K562 (cell line): ENCODE results near the gene MEGF9.
A peak's percentile ranks its signal among the peaks of the same experiment; 100 is the strongest.

Experiments used
- TARDBP ChIP-seq: fragments of 450-650 bp; IDR thresholded peaks from 2 replicates; pipeline ENCODE4 v1.6.1; 2016
- TF ChIP-seq, protein P1 (sequence below), 3 experiments: IDR thresholded peaks in 2 of 3; conservative IDR thresholded peaks in 1 of 3; 2 replicates each; pipeline ENCODE4 v1.5.1; 2011 to 2012; ENCODE audit warnings: low read length in 3 of 3, mild to moderate bottlenecking in 3 of 3, control low read depth in 2 of 3, improper control_type of control experiment in 1 of 3, inconsistent platforms in 1 of 3, low read depth in 1 of 3, mixed read lengths in 1 of 3, moderate library complexity in 1 of 3; ENCODE audit not compliant: insufficient read depth in 2 of 3
- TF ChIP-seq, protein P2 (sequence below): IDR thresholded peaks from 2 replicates; pipeline ENCODE4 v1.6.1; 2012; ENCODE audit warnings: low read depth, low read length, improper control_type of control experiment, borderline replicate concordance

DNA sequence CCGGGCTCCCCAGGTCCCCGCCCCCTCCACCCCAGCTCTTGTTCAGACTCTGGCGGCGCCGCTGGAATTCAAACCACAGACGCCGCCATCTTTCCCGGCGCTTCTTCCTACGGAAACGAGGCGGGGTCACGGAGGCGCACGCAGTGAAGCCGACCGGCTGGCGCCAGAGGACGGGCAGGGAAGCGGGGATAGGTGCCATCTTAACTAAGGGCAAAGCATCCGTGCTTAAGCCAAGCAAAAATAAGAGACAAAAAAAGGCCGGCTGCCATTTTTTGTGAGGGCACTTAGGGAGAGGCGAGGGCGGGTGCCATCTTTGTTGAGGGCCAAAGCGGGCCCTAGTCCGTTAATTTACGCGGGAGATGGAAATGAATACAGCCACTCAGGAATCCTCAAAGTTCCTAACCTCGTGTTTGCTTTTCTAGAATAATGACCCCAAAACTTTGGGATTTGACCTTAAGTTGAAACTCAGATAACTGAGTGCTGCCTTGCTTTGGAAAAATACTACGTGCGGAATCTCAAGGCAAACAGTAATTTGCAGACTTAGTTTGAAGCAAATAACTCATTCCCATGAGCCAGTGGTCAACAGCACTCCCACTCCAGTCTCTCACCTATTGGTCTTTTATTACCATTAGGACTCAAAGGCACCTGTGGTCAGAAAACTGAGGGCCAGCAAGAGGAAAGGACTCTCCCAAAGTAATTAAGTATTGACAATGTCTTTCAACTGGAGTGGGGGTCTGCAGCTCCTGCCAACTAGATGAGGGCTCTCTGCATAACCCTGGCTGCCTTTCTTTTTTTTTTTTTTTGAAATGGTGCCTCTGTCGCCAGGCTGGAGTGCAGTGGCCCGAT lies 134.0 kb downstream of the MEGF9 start, which contains the start of gene CDK5RAP2:
- TF ChIP-seq, protein P1, sequence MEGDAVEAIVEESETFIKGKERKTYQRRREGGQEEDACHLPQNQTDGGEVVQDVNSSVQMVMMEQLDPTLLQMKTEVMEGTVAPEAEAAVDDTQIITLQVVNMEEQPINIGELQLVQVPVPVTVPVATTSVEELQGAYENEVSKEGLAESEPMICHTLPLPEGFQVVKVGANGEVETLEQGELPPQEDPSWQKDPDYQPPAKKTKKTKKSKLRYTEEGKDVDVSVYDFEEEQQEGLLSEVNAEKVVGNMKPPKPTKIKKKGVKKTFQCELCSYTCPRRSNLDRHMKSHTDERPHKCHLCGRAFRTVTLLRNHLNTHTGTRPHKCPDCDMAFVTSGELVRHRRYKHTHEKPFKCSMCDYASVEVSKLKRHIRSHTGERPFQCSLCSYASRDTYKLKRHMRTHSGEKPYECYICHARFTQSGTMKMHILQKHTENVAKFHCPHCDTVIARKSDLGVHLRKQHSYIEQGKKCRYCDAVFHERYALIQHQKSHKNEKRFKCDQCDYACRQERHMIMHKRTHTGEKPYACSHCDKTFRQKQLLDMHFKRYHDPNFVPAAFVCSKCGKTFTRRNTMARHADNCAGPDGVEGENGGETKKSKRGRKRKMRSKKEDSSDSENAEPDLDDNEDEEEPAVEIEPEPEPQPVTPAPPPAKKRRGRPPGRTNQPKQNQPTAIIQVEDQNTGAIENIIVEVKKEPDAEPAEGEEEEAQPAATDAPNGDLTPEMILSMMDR (IDR thresholded peaks at IDR 0.05 in 2 of 3, conservative IDR thresholded peaks at IDR 0.05 in 1 of 3; ENCODE audit: insufficient read depth in 2 of 3, low read depth in 1 of 3, low read length in 3 of 3), result no peak
- peak; percentile 5; the same call in 1 of the 2 replicates for TF ChIP-seq TARDBP
- TF ChIP-seq, protein P2, sequence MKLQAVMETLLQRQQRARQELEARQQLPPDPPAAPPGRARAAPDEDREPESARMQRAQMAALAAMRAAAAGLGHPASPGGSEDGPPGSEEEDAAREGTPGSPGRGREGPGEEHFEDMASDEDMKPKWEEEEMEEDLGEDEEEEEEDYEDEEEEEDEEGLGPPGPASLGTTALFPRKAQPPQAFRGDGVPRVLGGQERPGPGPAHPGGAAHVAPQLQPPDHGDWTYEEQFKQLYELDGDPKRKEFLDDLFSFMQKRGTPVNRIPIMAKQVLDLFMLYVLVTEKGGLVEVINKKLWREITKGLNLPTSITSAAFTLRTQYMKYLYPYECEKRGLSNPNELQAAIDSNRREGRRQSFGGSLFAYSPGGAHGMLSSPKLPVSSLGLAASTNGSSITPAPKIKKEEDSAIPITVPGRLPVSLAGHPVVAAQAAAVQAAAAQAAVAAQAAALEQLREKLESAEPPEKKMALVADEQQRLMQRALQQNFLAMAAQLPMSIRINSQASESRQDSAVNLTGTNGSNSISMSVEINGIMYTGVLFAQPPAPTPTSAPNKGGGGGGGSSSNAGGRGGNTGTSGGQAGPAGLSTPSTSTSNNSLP, result no peak
